Karpas-422 (cell line): ENCODE results near the gene JAM3. TPM values are rescaled to one million over a fixed set of nuclear protein-coding genes. Genes with fewer than 3 reads are reported as not detected.
A peak's percentile ranks its signal among the peaks of the same experiment; 100 is the strongest.

Experiments used
- DNase-seq: peaks from one replicate; pipeline ENCODE4 v3.0.0-alpha.2; 2015
- H2AFZ ChIP-seq: fragments of 200-600 bp; sonication (generic); 2 replicates; pipeline ENCODE4 v1.6.1; 2014; ENCODE audit warnings: antibody characterized with exemption, low read length, mixed read lengths
- H3K27ac ChIP-seq: fragments of 200-600 bp; sonication (generic); 2 replicates; pipeline ENCODE4 v1.5.1; 2014; ENCODE audit warnings: mild to moderate bottlenecking, low read length, moderate library complexity
- H3K27me3 ChIP-seq: fragments of 200-600 bp; sonication (generic); 2 replicates; pipeline ENCODE4 v1.6.1; 2014; ENCODE audit warnings: low read length, mixed read lengths
- H3K36me3 ChIP-seq: fragments of 200-600 bp; sonication (generic); 2 replicates; pipeline ENCODE4 v1.6.1; 2014; ENCODE audit warnings: low read length, mixed read lengths; ENCODE audit not compliant: insufficient read depth
- H3K4me1 ChIP-seq: fragments of 200-600 bp; sonication (generic); 2 replicates; pipeline ENCODE4 v1.6.1; 2014; ENCODE audit warnings: mild to moderate bottlenecking, low read length, mixed read lengths
- H3K4me2 ChIP-seq: fragments of 200-600 bp; sonication (generic); 2 replicates; pipeline ENCODE4 v1.6.1; 2014; ENCODE audit warnings: low read length, low read depth, mild to moderate bottlenecking; ENCODE audit not compliant: poor library complexity, severe bottlenecking
- H3K4me3 ChIP-seq: fragments of 200-600 bp; sonication (generic); 2 replicates; pipeline ENCODE4 v1.5.1; 2014; ENCODE audit warnings: mild to moderate bottlenecking, antibody characterized with exemption, low read length, mixed read lengths
- H3K79me2 ChIP-seq: fragments of 200-600 bp; sonication (generic); 2 replicates; pipeline ENCODE4 v1.6.1; 2014; ENCODE audit warnings: mild to moderate bottlenecking, low read length, mixed read lengths
- H3K9ac ChIP-seq: fragments of 200-600 bp; sonication (generic); 2 replicates; pipeline ENCODE4 v1.6.0; 2014; ENCODE audit warnings: low read length
- H3K9me2 ChIP-seq: fragments of 200-600 bp; sonication (generic), shearing (Covaris generic); replicated peaks from 2 replicates; pipeline ENCODE4 v1.6.0; 2014; ENCODE audit warnings: mild to moderate bottlenecking, low read length, moderate library complexity; ENCODE audit not compliant: insufficient read depth
- H3K9me3 ChIP-seq: fragments of 300-700, 200-600 bp; sonication (generic); 2 replicates; pipeline ENCODE4 v1.6.1; 2014; ENCODE audit warnings: low read length, mixed read lengths
- H4K20me1 ChIP-seq: fragments of 200-600 bp; sonication (generic); 2 replicates; pipeline ENCODE4 v1.6.1; 2014; ENCODE audit warnings: mild to moderate bottlenecking, antibody characterized with exemption, low read length, low read depth; ENCODE audit not compliant: insufficient read depth
- total RNA-seq: library from RNA; depleted of rRNA; stranded (reverse); fragments of >200 nt; shearing (Covaris generic); gene quantifications from 2 replicates; pipeline ENCODE4 v1.2.3, GENCODE V29; 2014; ENCODE audit warnings: low replicate concordance

JAM3 gene
- total RNA-seq, 1 experiment from 2014 or later, result 4.8 TPM

DNA sequence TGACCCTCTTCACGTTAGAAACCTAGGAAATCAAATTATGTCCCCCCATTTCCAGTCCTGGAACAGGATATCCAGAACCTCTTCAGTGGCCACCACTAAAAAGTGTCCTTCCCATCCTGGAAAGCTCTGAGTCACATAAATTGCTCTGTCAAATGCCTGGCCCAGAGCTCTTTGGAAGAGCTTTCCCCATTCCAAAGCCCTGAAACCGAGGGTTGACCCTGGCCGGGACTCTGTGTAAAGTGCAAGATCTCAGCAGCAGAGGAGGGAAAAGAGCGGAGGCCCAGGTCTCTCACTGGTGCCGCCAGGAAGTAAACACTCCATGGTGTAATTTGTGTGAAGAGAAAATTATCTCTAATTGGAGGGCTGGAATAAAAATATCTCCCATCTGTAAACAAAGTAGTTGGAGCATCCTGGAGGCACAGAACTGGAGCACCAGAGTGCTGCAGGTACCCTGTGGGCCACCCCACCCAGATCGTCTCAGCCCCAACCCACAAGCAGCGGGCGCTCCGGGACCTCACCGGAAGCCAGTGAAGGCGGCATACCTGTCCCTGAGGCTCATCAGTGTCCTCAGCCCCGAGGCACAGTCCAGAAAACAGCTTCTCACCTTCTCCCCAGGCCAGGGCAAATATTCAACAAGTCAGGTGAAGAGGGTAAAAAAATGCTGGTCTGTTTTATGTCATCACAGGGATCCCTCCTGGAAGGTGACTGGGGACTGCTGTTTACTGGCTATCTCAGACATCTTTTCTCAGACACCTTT lies 4.7 kb upstream of the JAM3 start:
- no peak overlapping the region for H2AFZ ChIP-seq
- no peaks in the 10 kb centered on the region for H3K36me3 ChIP-seq
- H3K4me2 ChIP-seq, result no peak overlapping the region
- H3K4me1 ChIP-seq, result peaks cover 19% of the 10 kb centered on the region
- H3K4me3 ChIP-seq, result no peak overlapping the region
- no peak overlapping the region for H3K27ac ChIP-seq
- H3K79me2 ChIP-seq, result no peaks in the 10 kb centered on the region
- H4K20me1 ChIP-seq, result no peaks in the 10 kb centered on the region
- no peaks in the 10 kb centered on the region for H3K9me3 ChIP-seq
- H3K27me3 ChIP-seq, result no peaks in the 10 kb centered on the region
- no peak overlapping the region for H3K9ac ChIP-seq
- no peak for DNase-seq
- no peaks in the 10 kb centered on the region for H3K9me2 ChIP-seq

DNA sequence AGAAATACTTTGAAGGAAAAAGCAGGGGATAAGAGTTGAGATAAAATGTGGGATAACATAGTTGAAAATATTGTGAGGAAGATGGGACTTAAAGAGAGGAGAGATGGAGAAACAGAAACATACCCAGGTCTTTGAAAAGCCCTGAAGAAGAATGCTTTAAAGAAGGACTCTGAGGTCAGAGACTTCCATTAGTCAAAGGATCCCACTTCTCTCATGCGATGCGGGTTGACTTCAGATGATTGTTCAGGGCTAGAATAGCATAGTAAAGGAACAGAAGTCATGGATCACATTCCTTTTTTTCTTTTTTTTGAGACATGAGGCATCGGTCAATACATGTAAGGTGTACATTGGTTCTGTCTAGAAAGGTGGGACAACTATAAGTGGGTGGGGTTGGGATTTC lies 3.5 kb upstream of the JAM3 start:
- Histone ChIP-seq H3K36me3 (no peaks in the 10 kb centered on the region), H3K27ac (no peak overlapping the region), H3K4me1 (peaks cover 31% of the 10 kb centered on the region), H3K27me3 (no peaks in the 10 kb centered on the region), H3K4me3 (no peak overlapping the region), H3K9me2 (no peaks in the 10 kb centered on the region), H3K9me3 (no peaks in the 10 kb centered on the region), H3K9ac (no peak overlapping the region), H2AFZ (no peak overlapping the region), H3K4me2 (no peak overlapping the region), H3K79me2 (no peaks in the 10 kb centered on the region), H4K20me1 (no peaks in the 10 kb centered on the region)
- no peak for DNase-seq

DNA sequence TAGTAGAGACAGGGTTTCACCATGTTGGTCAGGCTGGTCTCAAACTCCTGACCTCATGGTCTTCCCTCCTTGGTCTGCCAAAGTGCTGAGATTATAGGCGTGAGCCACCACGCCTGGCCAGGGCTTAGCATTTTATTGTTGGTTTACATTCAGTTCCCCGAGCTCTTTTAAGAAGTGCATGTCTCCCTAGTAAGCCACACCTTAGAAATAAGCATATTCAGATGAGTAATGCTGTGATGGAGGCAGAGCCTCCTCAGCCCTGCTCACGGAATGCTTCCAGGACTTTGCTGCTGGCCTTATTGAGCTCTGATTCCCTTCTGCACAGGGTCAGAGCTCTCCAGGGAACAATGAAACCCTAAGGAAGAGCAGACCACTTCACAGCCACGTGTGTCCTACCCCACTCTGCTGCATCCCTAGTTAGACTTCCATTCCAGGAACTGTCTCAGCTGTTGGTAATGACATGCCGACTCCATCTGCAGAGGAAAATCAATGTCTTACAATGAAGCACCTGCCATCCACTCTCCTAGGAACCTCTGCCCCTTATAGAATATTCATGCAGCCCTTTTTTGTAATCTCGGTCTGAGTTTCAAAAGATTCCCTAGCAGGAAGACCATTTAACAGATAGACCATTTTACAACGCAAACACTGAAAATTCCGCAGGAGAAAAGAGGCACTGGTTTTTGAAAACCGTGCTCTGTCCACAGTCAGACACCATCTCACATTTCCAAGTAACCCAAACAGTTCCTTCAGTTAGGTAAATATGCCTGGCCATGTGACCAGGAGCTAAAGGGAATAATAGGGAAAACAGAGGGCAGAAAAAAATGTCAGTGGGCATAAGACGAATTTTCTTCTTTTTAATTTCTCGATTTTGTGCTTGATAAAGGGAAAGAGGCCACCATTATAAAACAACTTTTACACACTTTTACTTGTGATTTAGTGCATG lies 1.7 kb upstream of the JAM3 start:
- Histone ChIP-seq H3K9me2 (no peaks in the 10 kb centered on the region), H3K79me2 (no peaks in the 10 kb centered on the region), H3K9me3 (no peaks in the 10 kb centered on the region), H3K27me3 (no peaks in the 10 kb centered on the region), H4K20me1 (no peaks in the 10 kb centered on the region), H3K9ac (no peak overlapping the region), H2AFZ (no peak overlapping the region), H3K27ac (no peak overlapping the region), H3K4me1 (peaks cover 50% of the 10 kb centered on the region), H3K36me3 (no peaks in the 10 kb centered on the region), H3K4me3 (no peak overlapping the region), H3K4me2 (peak overlapping the region; percentile 80)
- no peak for DNase-seq

DNA sequence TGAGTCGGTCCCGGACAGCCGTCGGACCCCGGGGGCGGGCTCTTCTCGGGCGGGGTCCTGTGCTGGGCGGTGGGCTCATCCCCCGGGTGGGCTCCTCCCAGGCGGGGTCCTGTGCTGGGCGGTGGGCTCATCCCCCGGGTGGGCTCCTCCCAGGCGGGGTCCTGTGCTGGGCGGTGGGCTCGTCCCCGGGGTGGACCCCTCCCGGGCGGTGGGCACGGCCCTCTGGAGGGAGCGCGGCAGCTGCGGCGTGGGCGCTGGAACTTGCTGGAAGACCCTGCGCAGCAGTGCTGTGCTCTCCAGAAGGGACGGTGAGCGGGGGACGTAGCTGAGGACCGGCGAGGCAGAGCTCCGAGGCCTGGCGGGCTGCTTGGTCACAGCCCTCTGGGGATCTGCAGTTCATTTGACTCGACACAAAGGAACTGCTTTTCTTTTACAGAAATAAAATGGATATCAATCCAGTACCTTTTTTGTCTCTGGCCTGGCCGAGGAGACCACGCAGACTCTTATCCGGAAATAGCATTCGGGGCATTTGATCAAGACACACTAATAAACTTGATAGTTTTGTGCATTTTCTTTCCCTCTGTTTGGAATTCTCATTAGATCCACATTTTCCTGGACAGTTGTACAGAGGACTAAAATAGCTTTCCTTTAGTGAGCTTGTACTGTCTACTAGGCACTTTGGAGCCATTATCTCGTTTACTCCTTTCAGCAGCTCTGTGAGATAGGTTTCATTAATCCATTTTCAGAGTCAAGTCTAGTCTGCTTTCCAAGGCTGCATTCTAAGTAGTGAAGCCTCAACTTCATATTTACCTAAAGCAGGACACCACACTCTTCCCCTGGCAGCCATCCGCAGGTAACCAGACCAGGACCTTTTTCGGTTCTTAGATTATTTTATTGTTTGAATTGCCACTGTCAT lies 812 bp downstream of the JAM3 start:
- DNase-seq, result no peak
- Histone ChIP-seq H4K20me1 (no peaks in the 10 kb centered on the region), H3K4me2 (peak overlapping the region; percentile 80), H3K79me2 (no peaks in the 10 kb centered on the region), H3K9me2 (no peaks in the 10 kb centered on the region), H2AFZ (no peak overlapping the region), H3K9ac (no peak overlapping the region; the same call in 1 of the 2 replicates), H3K4me1 (peaks cover 62% of the 10 kb centered on the region), H3K4me3 (peak overlapping the region; percentile 67; the same call in 1 of the 2 replicates), H3K9me3 (no peaks in the 10 kb centered on the region), H3K36me3 (no peaks in the 10 kb centered on the region), H3K27me3 (no peaks in the 10 kb centered on the region), H3K27ac (no peak overlapping the region)

DNA sequence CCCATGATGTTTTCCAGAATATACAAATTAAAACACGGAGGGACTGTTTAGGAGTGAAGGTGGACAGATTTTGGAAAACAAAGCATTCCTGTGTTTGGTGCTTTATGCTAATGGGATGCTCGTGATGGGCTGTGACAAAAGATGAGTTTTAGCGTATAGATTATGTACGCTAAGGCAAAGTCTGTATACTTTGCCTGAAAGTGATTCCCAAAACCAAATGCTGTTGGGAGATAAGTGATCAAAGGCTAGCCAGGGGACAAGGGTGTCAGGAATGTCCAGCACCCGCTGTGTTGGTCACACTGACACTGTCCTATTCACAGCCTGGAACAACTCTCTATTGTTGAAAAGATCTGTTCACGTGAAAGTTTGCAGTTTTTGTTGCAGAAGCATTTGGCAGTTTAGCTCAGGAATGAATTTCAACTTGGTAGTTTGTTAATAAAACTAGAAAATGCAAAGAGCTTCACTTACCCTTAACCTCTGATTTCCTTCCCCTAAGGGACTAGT lies 1.5 kb downstream of the JAM3 start:
- Histone ChIP-seq H3K4me1 (peaks cover 62% of the 10 kb centered on the region), H3K9me3 (no peaks in the 10 kb centered on the region), H3K9me2 (no peaks in the 10 kb centered on the region), H3K27me3 (no peaks in the 10 kb centered on the region), H3K27ac (no peak overlapping the region), H3K9ac (no peak overlapping the region), H3K79me2 (no peaks in the 10 kb centered on the region), H3K4me3 (0 out of 2 replicates have a peak overlapping the region, but pooled peaks have one; percentile 34), H3K4me2 (peak overlapping the region; percentile 80), H2AFZ (no peak overlapping the region), H3K36me3 (no peaks in the 10 kb centered on the region), H4K20me1 (no peaks in the 10 kb centered on the region)
- DNase-seq, result no peak

DNA sequence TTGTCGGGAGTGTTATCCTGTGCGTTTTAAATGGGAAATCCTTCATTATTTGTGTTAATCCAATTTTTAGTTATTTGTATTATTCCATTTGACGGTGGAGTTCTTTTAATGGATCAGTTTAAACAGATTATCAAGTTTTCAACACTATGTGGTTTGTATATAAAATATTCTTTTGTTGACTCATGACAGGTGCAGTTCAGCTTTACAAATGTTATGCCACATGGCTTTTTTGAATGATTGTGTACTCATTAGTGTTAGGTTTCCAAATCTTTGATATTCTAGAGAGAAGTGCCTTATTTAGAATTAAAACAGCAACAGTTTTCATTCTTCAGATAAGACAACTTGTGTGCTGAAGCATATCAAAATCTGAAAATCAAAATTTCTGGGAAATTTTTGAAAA lies 2.4 kb downstream of the JAM3 start:
- Histone ChIP-seq H2AFZ (no peak overlapping the region), H3K9me3 (no peaks in the 10 kb centered on the region), H3K36me3 (no peaks in the 10 kb centered on the region), H3K9ac (no peak overlapping the region), H3K27ac (no peak overlapping the region), H4K20me1 (no peaks in the 10 kb centered on the region), H3K27me3 (no peaks in the 10 kb centered on the region), H3K4me2 (no peak overlapping the region), H3K79me2 (no peaks in the 10 kb centered on the region), H3K4me3 (no peak overlapping the region), H3K4me1 (peaks cover 62% of the 10 kb centered on the region), H3K9me2 (no peaks in the 10 kb centered on the region)
- no peak for DNase-seq

DNA sequence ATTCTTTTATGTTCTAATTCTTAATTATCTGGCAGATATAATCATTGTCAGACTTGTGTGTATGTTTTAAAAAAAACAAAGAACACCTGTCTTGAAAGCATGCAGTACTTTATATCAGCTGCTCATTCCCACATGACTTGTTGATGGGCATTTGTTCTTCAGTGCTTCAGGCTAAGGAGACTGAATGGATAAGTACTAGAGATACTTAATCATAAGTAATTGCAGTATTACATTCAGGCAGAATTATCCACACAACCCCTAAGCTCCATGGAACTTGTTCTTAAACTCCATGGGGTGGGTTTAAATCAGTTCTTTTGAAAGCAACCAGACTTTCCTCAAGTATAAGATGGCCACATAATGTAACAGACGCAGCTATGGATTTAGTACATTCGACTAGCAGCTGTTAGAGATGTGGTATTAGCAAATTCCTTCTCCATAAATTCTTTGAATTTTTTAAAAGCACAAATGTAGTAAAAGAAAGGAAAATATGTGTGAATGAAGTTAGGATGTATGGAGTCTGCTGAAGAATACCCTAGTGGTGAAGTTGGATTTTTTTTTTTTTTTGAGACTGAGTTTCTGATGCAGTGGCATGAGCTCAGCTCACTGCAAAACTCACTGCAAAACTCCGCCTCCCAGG lies 3.0 kb downstream of the JAM3 start:
- DNase-seq, result no peak

More for the DNA sequence above, 3.0 kb downstream of the JAM3 start:
- H3K9ac ChIP-seq, result no peak overlapping the region
- no peak overlapping the region for H3K4me3 ChIP-seq
- H3K27me3 ChIP-seq, result no peaks in the 10 kb centered on the region
- H2AFZ ChIP-seq, result no peak overlapping the region
- H3K4me1 ChIP-seq, result peaks cover 62% of the 10 kb centered on the region
- H3K9me2 ChIP-seq, result no peaks in the 10 kb centered on the region
- no peaks in the 10 kb centered on the region for H3K9me3 ChIP-seq
- H3K27ac ChIP-seq, result no peak overlapping the region
- H3K4me2 ChIP-seq, result peak overlapping the region; percentile 17
- H3K79me2 ChIP-seq, result no peaks in the 10 kb centered on the region
- no peaks in the 10 kb centered on the region for H3K36me3 ChIP-seq
- H4K20me1 ChIP-seq, result no peaks in the 10 kb centered on the region
